Cardiac muscle cell (in vitro differentiated cells and primary cell): ENCODE measurements around the gene PRDM8. TPM values are rescaled to one million over a fixed set of nuclear protein-coding genes. Genes with fewer than 3 reads are reported as not detected.
A peak's percentile ranks its signal among the peaks of the same experiment; 100 is the strongest.
"Not testable (repeated sequence)": the region's sequence is repeated elsewhere in the genome, so short reads cannot be mapped to it uniquely, and the experiment has no call there.

ENCODE experiments used
- DNase-seq, 2 donors: peaks; one replicate each; pipeline versions ENCODE4 v3.0.0 to v3.0.0-alpha.2; 2010 to 2017; ENCODE audit warnings: low read depth in 1 of 2, low spot score in 1 of 2
- H3K27ac ChIP-seq: fragments of 200-600 bp; sonication (generic); 2 replicates; pipeline ENCODE4 v1.5.1; 2016
- H3K27me3 ChIP-seq: fragments of 200-600 bp; sonication (generic); 2 replicates; pipeline ENCODE4 v1.6.0; 2016; ENCODE audit warnings: control low read depth
- H3K36me3 ChIP-seq: fragments of 200-600 bp; sonication (generic); 2 replicates; pipeline ENCODE4 v1.5.1; 2016; ENCODE audit warnings: control low read depth
- H3K4me1 ChIP-seq: fragments of 200-600 bp; sonication (generic); 2 replicates; pipeline ENCODE4 v1.8.1; 2017; ENCODE audit warnings: low read depth, mild to moderate bottlenecking, mixed run types
- H3K4me3 ChIP-seq: fragments of 200-600 bp; sonication (generic); 2 replicates; pipeline ENCODE4 v1.5.1; 2016; ENCODE audit warnings: mild to moderate bottlenecking
- H3K9me3 ChIP-seq: fragments of 200-600 bp; sonication (generic); 2 replicates; pipeline ENCODE4 v1.5.1; 2017; ENCODE audit warnings: low read depth, mild to moderate bottlenecking, control low read depth
- polyA plus RNA-seq: library from polyadenylated mRNA; unstranded; fragments of >200 nt; fragmentation: Nextera tagmentation; extraction: Ambion mirVana; gene quantifications from 2 replicates; pipeline ENCODE4 v1.2.1, GENCODE V29; 2016
- total RNA-seq: library from RNA; depleted of rRNA; stranded (reverse); fragments of >200 nt; gene quantifications from 2 replicates; pipeline ENCODE4 v1.2.3, GENCODE V29; 2016
- TF ChIP-seq, protein P1 (sequence below): IDR thresholded peaks from 2 replicates; pipeline ENCODE4 v1.5.1; 2012; ENCODE audit warnings: low read depth, mild to moderate bottlenecking, low read length

PRDM8 gene
- total and polyA plus RNA-seq, 2 experiments from 2014 or later: 6.2 to 18.8 TPM

DNA sequence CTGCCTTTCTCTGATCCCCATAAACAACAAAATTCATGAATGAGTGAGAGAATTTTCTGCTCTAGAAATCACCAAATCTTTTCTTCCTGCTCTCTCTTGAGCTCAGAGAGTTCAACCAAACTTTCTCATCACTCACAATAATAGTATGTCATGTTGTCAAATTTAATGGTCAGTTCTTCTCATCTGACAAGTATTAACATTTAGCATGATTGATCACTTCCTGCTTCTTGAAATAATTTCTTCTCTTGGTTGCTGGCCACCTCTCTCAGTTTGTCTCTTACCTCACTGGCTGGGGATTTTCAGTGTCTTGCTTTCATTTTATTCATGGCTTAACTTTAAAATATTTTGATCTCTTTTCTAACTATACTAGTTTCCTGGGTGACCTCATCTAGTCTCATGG, 43.7 kb downstream of the PRDM8 start:
- Histone ChIP-seq H3K9me3 (no peaks in the 10 kb centered on the region), H3K4me1 (no peaks in the 10 kb centered on the region), H3K27ac (no peak overlapping the region), H3K27me3 (peaks cover 79% of the 10 kb centered on the region), H3K36me3 (no peaks in the 10 kb centered on the region), H3K4me3 (no peak overlapping the region)
- TF ChIP-seq, protein P1, sequence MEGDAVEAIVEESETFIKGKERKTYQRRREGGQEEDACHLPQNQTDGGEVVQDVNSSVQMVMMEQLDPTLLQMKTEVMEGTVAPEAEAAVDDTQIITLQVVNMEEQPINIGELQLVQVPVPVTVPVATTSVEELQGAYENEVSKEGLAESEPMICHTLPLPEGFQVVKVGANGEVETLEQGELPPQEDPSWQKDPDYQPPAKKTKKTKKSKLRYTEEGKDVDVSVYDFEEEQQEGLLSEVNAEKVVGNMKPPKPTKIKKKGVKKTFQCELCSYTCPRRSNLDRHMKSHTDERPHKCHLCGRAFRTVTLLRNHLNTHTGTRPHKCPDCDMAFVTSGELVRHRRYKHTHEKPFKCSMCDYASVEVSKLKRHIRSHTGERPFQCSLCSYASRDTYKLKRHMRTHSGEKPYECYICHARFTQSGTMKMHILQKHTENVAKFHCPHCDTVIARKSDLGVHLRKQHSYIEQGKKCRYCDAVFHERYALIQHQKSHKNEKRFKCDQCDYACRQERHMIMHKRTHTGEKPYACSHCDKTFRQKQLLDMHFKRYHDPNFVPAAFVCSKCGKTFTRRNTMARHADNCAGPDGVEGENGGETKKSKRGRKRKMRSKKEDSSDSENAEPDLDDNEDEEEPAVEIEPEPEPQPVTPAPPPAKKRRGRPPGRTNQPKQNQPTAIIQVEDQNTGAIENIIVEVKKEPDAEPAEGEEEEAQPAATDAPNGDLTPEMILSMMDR: no peak
- no peak for DNase-seq

DNA sequence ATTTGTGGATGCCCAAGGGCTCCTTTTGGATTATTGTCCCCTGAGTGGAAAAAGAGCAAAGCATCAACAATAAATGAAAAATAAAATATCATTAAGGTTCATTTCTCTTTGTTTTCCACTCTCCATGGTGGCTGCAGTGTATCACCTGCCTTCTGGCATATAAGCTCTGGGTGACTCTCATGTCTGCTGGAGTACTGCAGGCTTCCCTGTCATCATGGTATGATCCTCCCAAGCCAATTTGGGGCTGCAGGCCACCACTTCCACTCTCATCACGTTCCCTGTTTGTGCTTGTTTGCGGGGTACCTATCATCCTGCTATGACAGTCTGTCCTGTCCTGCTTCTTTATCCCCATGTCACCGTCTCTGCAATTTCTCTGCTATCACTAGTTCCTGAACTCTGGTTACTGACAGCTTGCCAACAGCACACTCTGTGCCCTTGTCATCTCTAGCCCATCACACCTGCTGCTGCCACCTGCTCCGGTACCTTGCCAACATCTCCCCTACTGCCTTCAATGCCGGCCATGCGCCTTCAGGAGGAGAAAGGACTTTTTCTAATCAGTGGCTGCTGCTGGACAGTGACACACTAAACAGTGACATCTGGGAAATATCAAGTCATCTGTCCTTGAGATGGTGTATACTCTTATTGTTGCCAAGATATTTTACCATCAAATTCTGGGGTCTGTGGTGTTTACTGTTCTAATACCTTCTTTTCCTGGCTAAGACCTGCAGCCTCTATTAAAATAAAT, 46.1 kb downstream of the PRDM8 start:
- Histone ChIP-seq H3K36me3 (no peaks in the 10 kb centered on the region), H3K4me3 (no peak overlapping the region), H3K4me1 (no peaks in the 10 kb centered on the region), H3K27me3 (peaks cover 79% of the 10 kb centered on the region), H3K27ac (no peak overlapping the region), H3K9me3 (no peaks in the 10 kb centered on the region)
- TF ChIP-seq, protein P1: no peak
- DNase-seq: peak in 1 of 2 donors; percentile 2

DNA sequence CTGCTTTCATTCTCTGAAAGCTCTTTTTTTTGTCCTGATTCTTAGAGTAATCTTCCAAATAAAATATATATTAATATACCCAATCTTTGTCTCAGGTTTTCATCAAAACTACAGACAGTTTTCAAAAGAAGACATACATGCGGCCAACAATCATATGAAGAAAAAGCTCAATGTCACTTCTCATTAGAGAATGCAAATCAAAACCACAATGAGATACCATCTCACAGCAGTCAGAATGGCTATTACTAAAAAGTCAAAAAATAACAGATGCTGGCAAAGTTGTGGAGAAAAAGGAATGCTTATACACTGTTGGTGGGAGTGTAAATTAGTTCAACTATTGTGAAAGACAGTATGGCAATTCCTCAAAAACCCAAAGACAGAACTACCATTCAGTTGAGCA, 50.2 kb downstream of the PRDM8 start:
- H3K4me3 ChIP-seq, DNase-seq, H3K4me1 ChIP-seq, H3K27ac ChIP-seq, H3K36me3 ChIP-seq, H3K9me3 ChIP-seq: not testable (repeated sequence)
- H3K27me3 ChIP-seq: peaks cover 42% of the 10 kb centered on the region

DNA sequence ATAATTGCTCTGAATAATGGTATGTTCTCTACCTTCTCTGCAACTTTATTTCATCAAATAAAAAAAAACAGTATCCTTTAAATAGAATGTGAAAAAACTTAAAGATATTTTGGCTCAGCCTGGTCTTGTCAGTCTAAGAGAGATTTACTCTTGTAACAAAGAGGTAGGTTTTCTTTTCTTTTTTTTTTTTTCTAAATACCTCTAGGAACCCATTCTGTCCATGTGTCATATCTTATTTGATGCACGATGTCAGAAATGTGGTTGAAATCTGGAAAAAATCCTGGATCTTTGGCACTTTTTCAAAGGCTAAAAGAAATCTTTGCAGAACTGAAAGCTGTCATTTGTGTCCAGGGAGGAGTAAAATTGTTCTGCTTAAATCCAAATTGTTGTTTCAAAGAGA, 51.8 kb downstream of the PRDM8 start:
- TF ChIP-seq, protein P1: no peak
- Histone ChIP-seq H3K27me3 (peaks cover 27% of the 10 kb centered on the region), H3K27ac (no peak overlapping the region), H3K4me3 (no peak overlapping the region), H3K9me3 (no peaks in the 10 kb centered on the region), H3K36me3 (no peaks in the 10 kb centered on the region), H3K4me1 (no peaks in the 10 kb centered on the region)
- no peak for DNase-seq

DNA sequence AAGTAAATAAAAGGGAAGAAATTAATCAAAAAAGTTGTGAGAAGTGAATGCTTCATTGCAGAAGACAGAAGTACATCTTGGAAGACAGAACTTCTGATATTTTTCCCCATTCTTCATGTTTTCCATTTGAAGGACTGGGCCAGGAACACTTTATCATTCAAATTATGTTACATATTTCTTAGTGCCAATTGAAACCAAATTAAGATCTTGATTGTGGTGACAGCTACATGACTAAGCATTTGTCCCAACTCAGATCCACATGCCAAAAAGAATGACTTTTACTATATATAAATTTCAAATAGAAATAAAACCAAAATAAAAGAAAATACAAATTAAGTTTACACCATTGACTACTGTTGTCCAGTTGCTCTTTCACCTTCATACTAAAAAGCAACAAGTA, 55.1 kb downstream of the PRDM8 start:
- Histone ChIP-seq H3K9me3 (no peaks in the 10 kb centered on the region), H3K4me3 (no peak overlapping the region), H3K27me3 (peaks cover 32% of the 10 kb centered on the region), H3K4me1 (no peaks in the 10 kb centered on the region), H3K27ac (no peak overlapping the region), H3K36me3 (no peaks in the 10 kb centered on the region)
- TF ChIP-seq, protein P1: no peak
- no peak for DNase-seq

DNA sequence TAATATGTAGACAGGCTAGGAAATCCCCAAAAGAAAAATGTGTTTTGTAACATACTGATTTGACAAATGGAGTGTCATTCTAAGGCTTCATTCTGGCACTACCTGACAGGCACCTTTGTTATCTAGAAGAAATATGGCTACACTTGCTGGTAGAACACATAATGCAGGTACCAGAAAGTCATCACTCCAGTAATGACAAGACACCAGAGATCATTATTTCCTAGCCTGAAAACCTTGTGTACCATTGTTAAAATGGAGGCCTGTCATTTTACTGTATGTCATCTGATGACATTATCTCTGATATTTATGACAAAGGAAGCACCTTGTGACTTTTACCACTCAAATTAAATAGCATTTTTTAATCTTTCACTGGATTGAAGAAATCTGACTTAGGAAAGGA, 55.6 kb downstream of the PRDM8 start:
- no peak overlapping the region for H3K4me3 ChIP-seq
- TF ChIP-seq, protein P1: no peak
- H3K4me1 ChIP-seq: no peaks in the 10 kb centered on the region
- H3K27ac ChIP-seq: no peak overlapping the region
- H3K27me3 ChIP-seq: peaks cover 30% of the 10 kb centered on the region
- no peaks in the 10 kb centered on the region for H3K9me3 ChIP-seq
- no peak for DNase-seq
- no peaks in the 10 kb centered on the region for H3K36me3 ChIP-seq
